Uterus (tissue), 2 donors: ENCODE measurements around the gene PDIK1L.

Source experiments
- CTCF ChIP-seq, 4 experiments: fragments of 200-600 bp in 2 of 4; fragments of 450-650 bp in 2 of 4; sonication (generic) in 2 of 4; IDR thresholded peaks; one replicate each; pipeline ENCODE4 v1.5.1; 2016 to 2019; ENCODE audit warnings: antibody characterized with exemption in 4 of 4, mild to moderate bottlenecking in 2 of 4, moderate library complexity in 1 of 4
- POLR2A ChIP-seq, 2 donors: fragments of 450-650 bp; IDR thresholded peaks; one replicate each; pipeline ENCODE4 v1.6.1; 2016; ENCODE audit warnings: antibody characterized with exemption in 2 of 2, mild to moderate bottlenecking in 1 of 2, moderate library complexity in 1 of 2

- TF ChIP-seq POLR2A (IDR thresholded peaks at IDR 0.05): no peak
- no peak for TF ChIP-seq CTCF (IDR thresholded peaks at IDR 0.05)
Observed at GRCh38 chr1:26075421-26076144, 36.0 kb upstream of the PDIK1L start.
